MM.1S (cell line): ENCODE data around the gene GRP.

ENCODE experiments used
- DNase-seq: peaks from one replicate; pipeline ENCODE4 v3.0.0-alpha.2; 2015
- H2AFZ ChIP-seq: fragments of 300-600 bp; sonication (generic); 2 replicates; pipeline ENCODE4 v1.6.0; 2016; ENCODE audit warnings: antibody characterized with exemption, low read length
- H3F3A ChIP-seq: fragments of 300-600 bp; sonication (generic); 2 replicates; pipeline ENCODE4 v1.6.1; 2016; ENCODE audit warnings: mild to moderate bottlenecking, antibody characterized with exemption, low read length, moderate library complexity, mixed read lengths; ENCODE audit not compliant: insufficient read depth
- H3K27ac ChIP-seq: fragments of 300-600 bp; sonication (generic); 2 replicates; pipeline ENCODE4 v1.5.1; 2016; ENCODE audit warnings: mild to moderate bottlenecking, low read length
- H3K27me3 ChIP-seq: fragments of 300-600 bp; sonication (generic); replicated peaks from 2 replicates; pipeline ENCODE4 v1.6.0; 2016; ENCODE audit warnings: low read length; ENCODE audit not compliant: insufficient read depth
- H3K36me3 ChIP-seq: fragments of 300-600 bp; sonication (generic); replicated peaks from 2 replicates; pipeline ENCODE4 v1.6.1; 2016; ENCODE audit warnings: mild to moderate bottlenecking, low read length, mixed read lengths; ENCODE audit not compliant: insufficient read depth
- H3K4me1 ChIP-seq: fragments of 300-600 bp; sonication (generic); 2 replicates; pipeline ENCODE4 v1.6.1; 2016; ENCODE audit warnings: low read length, mixed read lengths
- H3K4me2 ChIP-seq: fragments of 300-600 bp; sonication (generic); 2 replicates; pipeline ENCODE4 v1.6.0; 2016; ENCODE audit warnings: low read depth, low read length
- H3K4me3 ChIP-seq: fragments of 300-600 bp; sonication (generic); 2 replicates; pipeline ENCODE4 v1.5.1; 2016; ENCODE audit warnings: low read length, mixed read lengths
- H3K79me2 ChIP-seq: fragments of 300-600 bp; sonication (generic); 2 replicates; pipeline ENCODE4 v1.6.1; 2016; ENCODE audit warnings: mixed run types, low read length, mixed read lengths
- H3K9ac ChIP-seq: fragments of 300-600 bp; sonication (generic); 2 replicates; pipeline ENCODE4 v1.6.1; 2016; ENCODE audit warnings: low read length, mixed read lengths
- H3K9me2 ChIP-seq: fragments of 300-600 bp; sonication (generic); replicated peaks from 2 replicates; pipeline ENCODE4 v1.6.1; 2016; ENCODE audit warnings: mild to moderate bottlenecking, low read length, mixed read lengths; ENCODE audit not compliant: insufficient read depth
- H3K9me3 ChIP-seq: fragments of 300-600 bp; sonication (generic); replicated peaks from 2 replicates; pipeline ENCODE4 v1.6.1; 2016; ENCODE audit warnings: mild to moderate bottlenecking, low read length, mixed read lengths; ENCODE audit not compliant: insufficient read depth
- H4K20me1 ChIP-seq: fragments of 300-600 bp; sonication (generic); 2 replicates; pipeline ENCODE4 v1.6.1; 2016; ENCODE audit warnings: mild to moderate bottlenecking, low read length, moderate library complexity, mixed read lengths; ENCODE audit not compliant: insufficient read depth
- EZH2 ChIP-seq: fragments of 300-600 bp; sonication (generic); optimal IDR thresholded peaks from 2 replicates; pipeline ENCODE3; 2017; ENCODE audit warnings: low read depth, mild to moderate bottlenecking, antibody characterized with exemption, low read length, mixed read lengths
- EZH2phosphoT487 ChIP-seq: fragments of 300-600 bp; sonication (generic); IDR thresholded peaks from 2 replicates; pipeline ENCODE4 v1.6.1; 2018; ENCODE audit warnings: antibody characterized with exemption, low read length
- TF ChIP-seq, protein P1 (sequence below): fragments of 300-600 bp; sonication (generic); IDR thresholded peaks from 2 replicates; pipeline ENCODE4 v1.5.1; 2016; ENCODE audit warnings: antibody characterized with exemption, low read length, mixed read lengths

GRP gene

GRCh38 chr18:59210299-59210698, 9.7 kb upstream of the GRP start:
- H3F3A ChIP-seq = no peaks in the 10 kb centered on the region
- H2AFZ ChIP-seq = no peak overlapping the region
- H3K9ac ChIP-seq = no peak overlapping the region
- TF ChIP-seq EZH2 (no peak), EZH2phosphoT487 (no peak)
- TF ChIP-seq, protein P1, sequence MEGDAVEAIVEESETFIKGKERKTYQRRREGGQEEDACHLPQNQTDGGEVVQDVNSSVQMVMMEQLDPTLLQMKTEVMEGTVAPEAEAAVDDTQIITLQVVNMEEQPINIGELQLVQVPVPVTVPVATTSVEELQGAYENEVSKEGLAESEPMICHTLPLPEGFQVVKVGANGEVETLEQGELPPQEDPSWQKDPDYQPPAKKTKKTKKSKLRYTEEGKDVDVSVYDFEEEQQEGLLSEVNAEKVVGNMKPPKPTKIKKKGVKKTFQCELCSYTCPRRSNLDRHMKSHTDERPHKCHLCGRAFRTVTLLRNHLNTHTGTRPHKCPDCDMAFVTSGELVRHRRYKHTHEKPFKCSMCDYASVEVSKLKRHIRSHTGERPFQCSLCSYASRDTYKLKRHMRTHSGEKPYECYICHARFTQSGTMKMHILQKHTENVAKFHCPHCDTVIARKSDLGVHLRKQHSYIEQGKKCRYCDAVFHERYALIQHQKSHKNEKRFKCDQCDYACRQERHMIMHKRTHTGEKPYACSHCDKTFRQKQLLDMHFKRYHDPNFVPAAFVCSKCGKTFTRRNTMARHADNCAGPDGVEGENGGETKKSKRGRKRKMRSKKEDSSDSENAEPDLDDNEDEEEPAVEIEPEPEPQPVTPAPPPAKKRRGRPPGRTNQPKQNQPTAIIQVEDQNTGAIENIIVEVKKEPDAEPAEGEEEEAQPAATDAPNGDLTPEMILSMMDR = no peak
- H3K9me2 ChIP-seq = no peaks in the 10 kb centered on the region
- H3K4me1 ChIP-seq = no peaks in the 10 kb centered on the region
- no peaks in the 10 kb centered on the region for H3K9me3 ChIP-seq
- H3K27ac ChIP-seq = no peak overlapping the region
- no peak for DNase-seq
- H3K4me2 ChIP-seq = no peak overlapping the region
- no peak overlapping the region for H3K4me3 ChIP-seq
- H3K79me2 ChIP-seq = no peaks in the 10 kb centered on the region
- no peaks in the 10 kb centered on the region for H3K36me3 ChIP-seq
- H4K20me1 ChIP-seq = no peaks in the 10 kb centered on the region
- H3K27me3 ChIP-seq = no peaks in the 10 kb centered on the region

- H3K4me1 ChIP-seq = no peaks in the 10 kb centered on the region
Measured at GRCh38 chr18:59211629-59212028, 8.3 kb upstream of the GRP start.

DNA sequence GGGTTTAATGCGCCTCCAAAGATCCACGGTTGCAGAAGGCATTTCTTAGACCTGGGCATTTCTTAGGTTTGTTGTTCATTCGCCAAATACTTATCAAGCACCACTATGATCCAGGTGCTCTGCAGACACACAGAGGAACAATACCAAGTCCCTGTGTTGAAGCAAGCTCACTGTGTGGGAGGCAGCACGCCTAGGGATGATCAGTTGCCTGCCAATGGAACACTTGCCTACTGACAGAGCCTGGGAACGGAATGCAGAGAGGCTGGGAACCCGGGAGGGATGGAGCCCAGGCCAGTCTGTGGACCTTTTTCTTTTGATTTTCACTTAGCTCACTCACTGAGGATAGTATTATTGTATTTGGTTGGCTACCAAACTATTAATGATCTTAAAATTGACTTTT, 1.9 kb upstream of the GRP start:
- Histone ChIP-seq H3K36me3 (no peaks in the 10 kb centered on the region), H3K4me3 (no peak overlapping the region), H3K4me2 (no peak overlapping the region), H4K20me1 (no peaks in the 10 kb centered on the region), H3K4me1 (no peaks in the 10 kb centered on the region), H3K27ac (no peak overlapping the region), H3K9me3 (no peaks in the 10 kb centered on the region), H3K27me3 (no peaks in the 10 kb centered on the region), H3K9me2 (no peaks in the 10 kb centered on the region), H3K9ac (no peak overlapping the region), H3F3A (no peaks in the 10 kb centered on the region), H2AFZ (no peak overlapping the region), H3K79me2 (no peaks in the 10 kb centered on the region)
- TF ChIP-seq, protein P1 = no peak
- no peak for TF ChIP-seq EZH2
- TF ChIP-seq EZH2phosphoT487 = no peak
- no peak for DNase-seq

More at GRCh38 chr18:59211629-59212028, 8.3 kb upstream of the GRP start:
- Histone ChIP-seq H3K9me3 (no peaks in the 10 kb centered on the region), H3K9ac (no peak overlapping the region), H3K4me3 (no peak overlapping the region), H3K79me2 (no peaks in the 10 kb centered on the region), H4K20me1 (no peaks in the 10 kb centered on the region), H3K4me2 (no peak overlapping the region), H2AFZ (no peak overlapping the region), H3K36me3 (no peaks in the 10 kb centered on the region), H3K27me3 (no peaks in the 10 kb centered on the region), H3K27ac (no peak overlapping the region), H3F3A (no peaks in the 10 kb centered on the region), H3K9me2 (no peaks in the 10 kb centered on the region)
- TF ChIP-seq, protein P1 = no peak
- TF ChIP-seq EZH2phosphoT487 = no peak
- DNase-seq = no peak
